Measurements from ENCODE around the gene IL4I1. TPM values are rescaled to one million over a fixed set of nuclear protein-coding genes. Genes with fewer than 3 reads are reported as not detected.

Gene IL4I1
- total and polyA plus RNA-seq, 2 of the 4 experiments (the other 2 are of a cell fraction) = 0.31 to 0.36 TPM

- in situ Hi-C loops (cut with MboI; ENCODE audit: low sequenced_read_pairs) (no loop called here), dilution Hi-C loops (cut with HindIII; ENCODE audit: low sequenced_read_pairs, unreplicated experiment) (no loop called here), intact Hi-C loops (cut with micrococcal nuclease) (loop anchor here (5.0 kb wide), 1 partner anchor 149 kb away; the partner anchor contains the start of genes VRK3 and ZNF473)
- H2BK20ac ChIP-seq (ENCODE audit: low read depth, low read length) = no peak overlapping the region
- H3K18ac ChIP-seq (ENCODE audit: low read depth, low read length) = no peak overlapping the region
- H3K4me3 ChIP-seq (ENCODE audit: insufficient read depth, low read depth, low read length) = peak overlapping the region; percentile 63; the same call in 1 of the 2 replicates
- DNase-seq = no peak
- H2BK5ac ChIP-seq (ENCODE audit: low read depth, low read length, poor library complexity, severe bottlenecking) = no peak overlapping the region
- no peak overlapping the region for H3K56ac ChIP-seq (ENCODE audit: extremely low read depth, insufficient read depth, low read length)
- ChIA-PET POLR2A (ENCODE audit: unreplicated experiment) (no interaction called here), CTCF (no interaction called here)
- H3K4ac ChIP-seq (ENCODE audit: low read depth, low read length) = peak overlapping the region; percentile 19; the same call in 1 of the 2 replicates
- H3K9me1 ChIP-seq (ENCODE audit: insufficient read depth, low read length) = peaks cover 10% of the 10 kb centered on the region
- H2AFZ ChIP-seq (replicated peaks; ENCODE audit: low read length, poor library complexity) = peak overlapping the region; percentile 94
- peak overlapping the region in 1 of 2 experiments; percentile 29; a peak in 1 of 4 replicates for H4K8ac ChIP-seq (ENCODE audit: low read depth in 2 of 2, low read length in 2 of 2)
- H2BK120ac ChIP-seq (ENCODE audit: low read depth, low read length) = no peak overlapping the region
- H3K4me1 ChIP-seq (ENCODE audit: control insufficient read depth, insufficient read depth, low read length) = peaks cover 7% of the 10 kb centered on the region
- H4K20me1 ChIP-seq (ENCODE audit: insufficient read depth, low read length) = no peaks in the 10 kb centered on the region; the same call in 1 of the 2 replicates
- H3K27me3 ChIP-seq (ENCODE audit: control insufficient read depth, insufficient read depth, low read length) = no peaks in the 10 kb centered on the region
- H3K79me1 ChIP-seq (ENCODE audit: low read depth in 1 of 2, low read length in 2 of 2) = peaks cover 22 to 54% of the 10 kb centered on the region in 2 experiments
- no peak overlapping the region for H4K5ac ChIP-seq (ENCODE audit: low read depth, low read length)
- WGBS, 2 experiments (ENCODE audit: extremely low coverage in 2 of 2, insufficient read length in 1 of 2) = no CpG with 5 or more reads among the region's 9 CpGs
- no peak overlapping the region for H2BK15ac ChIP-seq (ENCODE audit: low read depth, low read length)
- no TSS peak for BruUV-seq (replicated peaks)
- H3K27ac ChIP-seq (ENCODE audit: insufficient read depth, low read length) = no peak overlapping the region
- peak overlapping the region; percentile 69 for H3K9ac ChIP-seq (ENCODE audit: low read depth, low read length)
- H3K36me3 ChIP-seq (ENCODE audit: control insufficient read depth, insufficient read depth, low read length) = peaks cover 40% of the 10 kb centered on the region
- peak overlapping the region; percentile 96 for H3K4me2 ChIP-seq (ENCODE audit: low read depth, low read length)
- H4K91ac ChIP-seq (ENCODE audit: insufficient read depth, low read depth, low read length) = no peak overlapping the region
- TF ChIP-seq MAFK (IDR thresholded peaks at IDR 0.05; ENCODE audit: low read depth, low read length) = no peak
- no peak for TF ChIP-seq BHLHE40 (IDR thresholded peaks at IDR 0.05; ENCODE audit: low read depth, low read length)
- no peak for TF ChIP-seq ELK1 (IDR thresholded peaks at IDR 0.05; ENCODE audit: borderline replicate concordance, low read depth, low read length)
- no peak overlapping the region for H3K23ac ChIP-seq (ENCODE audit: low read depth, low read length)
- H2AK9ac ChIP-seq (replicated peaks; ENCODE audit: low read depth, low read length, poor library complexity) = peak overlapping the region; percentile 91
- peak overlapping the region; percentile 33; the same call in 1 of the 2 replicates for H2AK5ac ChIP-seq (ENCODE audit: low read depth, low read length)
- no peak overlapping the region for H3K14ac ChIP-seq (replicated peaks; ENCODE audit: low read depth, low read length)
- H3K9me3 ChIP-seq (ENCODE audit: control insufficient read depth, insufficient read depth, low read length) = peaks cover 6% of the 10 kb centered on the region; the same call in 1 of the 2 replicates
- no peak for ATAC-seq (ENCODE audit: low read depth)
Observed at GRCh38 chr19:49878744-49879070, 18.0 kb downstream of the IL4I1 start.
